Caco-2 (cell line): ENCODE data around the gene LYZL6. TPM values are rescaled to one million over a fixed set of nuclear protein-coding genes. Genes with fewer than 3 reads are reported as not detected.

ENCODE experiments used
- BruUV-seq: library from RNA; stranded (reverse); fragments of 400-500 nt; replicated peaks from 2 replicates; lab custom pipeline; 2021; lab: Mats Ljungman, UMichigan
- CTCF ChIA-PET: fragments of 300-600 bp; sonication (Branson Sonifier 250); formaldehyde crosslinking; loops from one replicate; lab custom pipeline; 2022; ENCODE audit warnings: antibody characterized with exemption; lab: Charles Lee
- POLR2A ChIA-PET: fragments of 300-600 bp; sonication (Branson Sonifier 250); formaldehyde crosslinking; loops from one replicate; lab custom pipeline; 2022; ENCODE audit warnings: antibody characterized with exemption; lab: Charles Lee
- DNase-seq, 2 experiments: peaks; one replicate each; pipeline versions ENCODE4 v3.0.0 to v3.0.0-alpha.2; 2020 to 2022
- H3K27me3 ChIP-seq: replicated peaks from 2 replicates; pipeline ENCODE4 v1.6.0; 2011; ENCODE audit warnings: low read length; ENCODE audit not compliant: control insufficient read depth, insufficient read depth
- H3K36me3 ChIP-seq: 2 replicates; pipeline ENCODE4 v1.5.1; 2011; ENCODE audit warnings: low read length; ENCODE audit not compliant: control insufficient read depth, insufficient read depth
- H3K4me1 ChIP-seq: fragments of 250-450 bp; sonication (Bioruptor Pico); 2 replicates; pipeline ENCODE4 v1.5.1; 2020; ENCODE audit warnings: mild to moderate bottlenecking
- H3K4me3 ChIP-seq: 2 replicates; pipeline ENCODE4 v1.5.1; 2011; ENCODE audit warnings: low read depth, mild to moderate bottlenecking, control low read depth, low read length
- H3K9me3 ChIP-seq: fragments of 250-450 bp; sonication (Bioruptor Pico); 2 replicates; pipeline ENCODE4 v1.5.1; 2020; ENCODE audit warnings: mild to moderate bottlenecking, moderate library complexity
- H3K27ac Mint-ChIP-seq: one replicate; pipeline ENCODE4 v1.8.0; 2022; ENCODE audit warnings: mixed read lengths; ENCODE audit not compliant: unreplicated experiment
- H3K27me3 Mint-ChIP-seq: one replicate; pipeline ENCODE4 v1.8.0; 2022; ENCODE audit warnings: mixed read lengths; ENCODE audit not compliant: insufficient read depth, unreplicated experiment
- H3K36me3 Mint-ChIP-seq: one replicate; pipeline ENCODE4 v1.8.0; 2022; ENCODE audit warnings: mild to moderate bottlenecking, mixed read lengths; ENCODE audit not compliant: insufficient read depth, unreplicated experiment
- H3K4me1 Mint-ChIP-seq: one replicate; pipeline ENCODE4 v1.8.0; 2022; ENCODE audit warnings: low read depth, mixed read lengths; ENCODE audit not compliant: unreplicated experiment
- H3K4me3 Mint-ChIP-seq: one replicate; pipeline ENCODE4 v1.8.0; 2022; ENCODE audit warnings: mild to moderate bottlenecking, moderate library complexity, mixed read lengths; ENCODE audit not compliant: unreplicated experiment
- H3K9me3 Mint-ChIP-seq: one replicate; pipeline ENCODE4 v1.8.0; 2022; ENCODE audit warnings: mixed read lengths; ENCODE audit not compliant: unreplicated experiment
- CTCF ChIP-seq, 2 experiments: fragments of 200-600 bp in 1 of 2; IDR thresholded peaks; 1 replicate in 1 of 2; 2 replicates in 1 of 2; pipeline versions ENCODE4 v1.5.1 to v1.8.0; 2011 to 2022; ENCODE audit warnings: antibody characterized with exemption in 1 of 2, control low read depth in 1 of 2, inconsistent platforms in 1 of 2, low read depth in 1 of 2, low read length in 1 of 2, mild to moderate bottlenecking in 1 of 2, moderate library complexity in 1 of 2; ENCODE audit not compliant: insufficient read depth in 1 of 2, severe bottlenecking in 1 of 2, unreplicated experiment in 1 of 2
- intact Hi-C: fragments of 100-400 bp; cut with micrococcal nuclease; formaldehyde crosslinking; loops from one replicate; pipeline ENCODE4 v1.10.0; 2022; ENCODE audit not compliant: unreplicated experiment
- total RNA-seq: library from RNA; stranded (reverse); gene quantifications from 2 replicates; pipeline ENCODE4 v1.2.3, GENCODE V29; 2022

LYZL6 gene
- total RNA-seq, 1 experiment from 2014 or later = not detected

GRCh38 chr17:35981908-35982330 lies 38.4 kb upstream of the LYZL6 start:
- BruUV-seq = no TSS peak
- Mint-ChIP-seq H3K27ac (no peak overlapping the region), H3K9me3 (no peaks in the 10 kb centered on the region), H3K27me3 (no peaks in the 10 kb centered on the region), H3K4me1 (peaks cover 9% of the 10 kb centered on the region), H3K4me3 (no peak overlapping the region), H3K36me3 (no peaks in the 10 kb centered on the region)
- H3K9me3 ChIP-seq = no peaks in the 10 kb centered on the region
- DNase-seq = peak; percentile 58 to 62
- peak in 1 of 2 experiments; percentile 48 for TF ChIP-seq CTCF (IDR thresholded peaks at IDR 0.05; ENCODE audit: insufficient read depth in 1 of 2, low read depth in 1 of 2, low read length in 1 of 2, severe bottlenecking in 1 of 2, unreplicated experiment in 1 of 2)
- no peaks in the 10 kb centered on the region; the same call in 1 of the 2 replicates for H3K36me3 ChIP-seq
- H3K4me1 ChIP-seq = peaks cover 24% of the 10 kb centered on the region
- CTCF ChIA-PET = interaction anchor here (0.6 to 1.8 kb wide), 9 partner anchors 8 to 504 kb away, joined by 3 to 15 read pairs (median 7); no protein-coding TSS in a partner anchor
- no peak overlapping the region for H3K4me3 ChIP-seq
- H3K27me3 ChIP-seq = no peaks in the 10 kb centered on the region
- POLR2A ChIA-PET = no interaction called here
- intact Hi-C loops = no loop called here

GRCh38 chr17:35981246-35981645 lies 37.7 kb upstream of the LYZL6 start, which contains the start of gene CCL16:
CCL16 (minus strand) TSS chr17:35981497; CDS start chr17:35981420, 77 bp downstream.
- no peak within 1 kb of the TSS for H3K4me3 Mint-ChIP-seq
- intact Hi-C loops = no loop called here
- DNase-seq = no peak
- peaks cover 9% of the 10 kb centered on the region for H3K4me1 Mint-ChIP-seq
- no peaks in the 10 kb centered on the region for H3K27me3 ChIP-seq
- H3K4me1 ChIP-seq = peaks cover 24% of the 10 kb centered on the region
- no peaks in the 10 kb centered on the region for H3K9me3 Mint-ChIP-seq
- H3K9me3 ChIP-seq = no peaks in the 10 kb centered on the region
- no peak within 1 kb of the TSS for H3K27ac Mint-ChIP-seq
- ChIA-PET CTCF (interaction anchor here (0.6 to 1.8 kb wide), 4 partner anchors 11 to 168 kb away, joined by 3 to 15 read pairs (median 12); no protein-coding TSS in a partner anchor), POLR2A (no interaction called here)
- no peaks in the 10 kb centered on the region; the same call in 1 of the 2 replicates for H3K36me3 ChIP-seq
- TF ChIP-seq CTCF (IDR thresholded peaks at IDR 0.05; ENCODE audit: insufficient read depth in 1 of 2, low read depth in 1 of 2, low read length in 1 of 2, severe bottlenecking in 1 of 2, unreplicated experiment in 1 of 2) = no peak
- H3K4me3 ChIP-seq = no peak within 1 kb of the TSS
- no TSS peak for BruUV-seq
- no peaks in the 10 kb centered on the region for H3K27me3 Mint-ChIP-seq
- H3K36me3 Mint-ChIP-seq = no peaks in the 10 kb centered on the region

- H3K27me3 Mint-ChIP-seq = no peaks in the 10 kb centered on the region
- POLR2A ChIA-PET = interaction anchor here (0.6 kb wide), 1 partner anchor 1668 kb away, joined by 3 read pairs; no protein-coding TSS in a partner anchor
- BruUV-seq = no TSS peak
- no peak overlapping the region for H3K4me3 Mint-ChIP-seq
- Histone ChIP-seq H3K9me3 (no peaks in the 10 kb centered on the region), H3K36me3 (no peaks in the 10 kb centered on the region; the same call in 1 of the 2 replicates), H3K4me3 (no peak overlapping the region), H3K27me3 (no peaks in the 10 kb centered on the region), H3K4me1 (peaks cover 41% of the 10 kb centered on the region)
- no peaks in the 10 kb centered on the region for H3K9me3 Mint-ChIP-seq
- no peaks in the 10 kb centered on the region for H3K36me3 Mint-ChIP-seq
- DNase-seq = no peak
- CTCF ChIA-PET = interaction anchor here (0.7 to 1.1 kb wide), 2 partner anchors 23 to 94 kb away, joined by 3 read pairs; partner anchors contain the start of gene CCL15
- intact Hi-C loops = no loop called here
- no peak for TF ChIP-seq CTCF (IDR thresholded peaks at IDR 0.05; ENCODE audit: insufficient read depth in 1 of 2, low read depth in 1 of 2, low read length in 1 of 2, severe bottlenecking in 1 of 2, unreplicated experiment in 1 of 2)
- H3K27ac Mint-ChIP-seq = peak overlapping the region; percentile 18
- peaks cover 19% of the 10 kb centered on the region for H3K4me1 Mint-ChIP-seq
These were observed 34.8 kb upstream of the LYZL6 start for GRCh38 chr17:35978346-35978745.
